HG02884 (cell line): ENCODE measurements around the gene VIM.

Source experiments
- ATAC-seq: cut with Tn5 transposase; IDR thresholded peaks from one replicate; pipeline ENCODE4 v1.9.1; 2021; ENCODE audit warnings: mild to moderate bottlenecking, moderate library complexity; ENCODE audit not compliant: unreplicated experiment

Gene VIM

GRCh38 chr10:17228091-17229015 lies at the start of gene VIM:
Gene VIM, plus strand, starts transcription at chr10:17228241. Its CDS starts 1,182 bp downstream, at chr10:17229423.
- ATAC-seq = peak; percentile 28

DNA sequence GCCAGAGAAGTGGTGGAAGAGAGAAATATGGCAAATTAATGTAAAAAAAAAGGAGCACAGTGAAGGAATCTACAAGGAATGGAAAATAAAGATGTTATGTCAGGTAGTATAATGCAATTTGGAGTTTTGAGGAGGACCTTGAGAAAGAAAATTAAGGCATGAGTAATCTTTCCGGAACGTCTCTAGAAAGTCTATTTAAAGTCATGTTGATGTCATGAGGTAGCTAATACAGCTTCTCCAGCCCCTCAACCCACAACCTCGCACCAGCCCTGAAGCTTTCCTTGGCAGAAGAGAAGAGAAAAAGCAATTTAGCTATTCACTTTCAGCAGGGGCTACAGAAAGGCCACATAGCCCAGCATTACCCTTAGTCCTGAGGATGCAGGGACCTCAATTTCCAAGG lies 49.0 kb upstream of the VIM start:
- ATAC-seq = no peak

DNA sequence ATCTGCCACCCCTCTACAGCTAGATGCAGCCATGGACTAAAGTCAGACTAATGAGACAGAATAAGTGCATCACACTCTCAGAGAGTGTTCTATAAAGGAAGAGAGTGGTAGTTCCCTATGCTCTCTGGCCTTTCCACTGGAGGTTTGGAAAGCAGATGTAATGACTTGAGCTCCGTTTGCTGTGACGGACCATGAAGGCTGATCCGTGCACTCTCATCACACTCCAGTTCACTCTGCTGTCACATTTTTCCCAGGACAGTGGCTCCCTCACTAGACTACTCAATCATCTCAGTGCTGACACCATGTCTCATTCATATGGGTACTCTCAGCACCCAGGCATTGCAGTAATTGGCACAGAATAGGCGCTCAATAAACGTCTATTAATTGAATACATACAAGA lies 46.9 kb upstream of the VIM start:
- no peak for ATAC-seq

- no peak for ATAC-seq
Measured at GRCh38 chr10:17181751-17182150, 46.3 kb upstream of the VIM start.

DNA sequence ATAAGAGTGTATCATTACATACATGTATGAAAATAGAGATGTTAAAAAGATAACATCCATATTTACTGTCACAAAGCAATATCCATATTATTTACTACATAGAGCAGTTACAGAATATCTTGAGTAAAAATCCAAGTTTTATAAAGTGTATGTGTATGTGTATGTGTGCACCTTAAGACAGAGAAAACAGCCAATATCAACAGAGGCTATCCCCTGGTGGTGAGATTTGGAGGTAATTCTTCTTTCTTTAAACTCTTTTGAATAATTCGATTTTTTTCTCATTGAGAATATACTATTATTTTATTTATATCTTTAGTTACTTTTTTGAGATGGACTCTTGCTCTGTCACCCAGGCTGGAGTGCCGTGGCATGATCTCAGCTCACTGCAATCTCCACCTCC lies 44.9 kb upstream of the VIM start:
- ATAC-seq = no peak

DNA sequence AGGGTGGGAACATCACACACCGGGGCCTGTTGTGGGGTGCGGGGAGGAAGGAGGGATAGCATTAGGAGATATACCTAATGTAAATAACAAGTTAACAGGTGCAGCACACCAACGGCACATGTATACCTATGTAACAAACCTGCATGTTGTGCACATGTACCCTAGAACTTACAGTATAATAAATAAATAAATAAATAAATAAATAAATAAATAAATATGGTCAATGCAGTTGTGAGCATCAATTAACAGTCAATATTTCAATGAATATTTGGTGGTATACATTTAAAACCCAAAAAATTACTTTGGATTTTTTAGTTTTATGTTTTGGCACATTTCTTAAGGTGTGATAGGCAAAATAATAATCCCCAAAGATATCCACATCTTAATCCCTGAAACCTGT lies 42.2 kb upstream of the VIM start:
- ATAC-seq = no peak

- no peak for ATAC-seq
Measured at GRCh38 chr10:17188644-17189172, 39.3 kb upstream of the VIM start.

DNA sequence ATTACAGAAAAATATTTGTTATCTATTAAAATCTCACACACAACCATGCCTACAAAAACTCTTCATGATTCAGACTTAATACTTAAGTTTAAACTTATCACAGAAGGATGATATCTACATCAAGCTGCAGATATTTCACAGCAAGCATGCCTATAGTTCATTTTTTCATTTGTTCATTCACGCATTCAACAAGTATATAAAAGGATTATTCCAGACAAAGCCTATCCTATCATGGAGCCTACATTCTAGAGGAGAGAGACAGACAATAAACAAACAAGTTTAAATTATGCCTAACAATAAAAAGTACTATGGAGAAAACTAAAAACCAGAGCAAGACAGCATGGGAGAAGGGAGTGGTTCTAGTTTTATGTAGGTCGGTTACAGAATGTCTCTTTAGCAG lies 37.4 kb upstream of the VIM start:
- ATAC-seq = no peak

DNA sequence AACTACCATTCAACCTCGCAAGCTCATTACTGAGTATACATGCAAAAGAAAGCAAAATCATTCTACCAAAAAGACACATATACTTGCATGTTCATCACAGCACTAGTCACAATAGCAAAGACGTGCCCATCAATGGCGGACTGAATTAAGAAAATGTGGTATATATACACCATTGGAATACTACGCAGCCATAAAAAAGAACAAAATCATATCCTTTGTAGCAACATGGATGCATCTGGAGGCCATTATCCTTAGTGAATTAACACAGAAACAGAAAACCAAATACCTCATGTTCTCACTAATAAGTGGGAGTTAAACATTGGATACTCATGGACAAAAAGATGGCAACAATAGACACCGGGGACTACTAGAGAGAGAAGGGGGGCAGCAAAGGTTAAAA lies 33.0 kb upstream of the VIM start:
- ATAC-seq = no peak

DNA sequence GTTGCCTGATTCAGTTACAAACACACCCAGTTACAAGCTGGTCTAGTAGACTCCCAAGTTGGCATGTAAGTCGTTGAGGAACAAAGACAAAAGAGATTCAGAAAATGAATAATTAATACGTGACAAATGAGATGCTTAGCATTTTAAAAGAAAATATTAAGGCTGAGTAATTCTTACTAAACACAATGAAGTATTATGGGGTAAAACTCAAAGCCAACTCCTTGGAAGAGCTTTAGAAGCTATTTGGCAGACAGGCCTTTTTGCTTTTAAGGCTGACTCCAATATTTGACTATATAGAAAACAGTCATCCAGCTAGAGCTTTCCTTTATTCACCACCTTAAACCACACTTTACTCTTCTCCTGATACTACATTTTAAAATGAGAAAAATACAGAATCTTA lies 32.0 kb upstream of the VIM start:
- no peak for ATAC-seq

DNA sequence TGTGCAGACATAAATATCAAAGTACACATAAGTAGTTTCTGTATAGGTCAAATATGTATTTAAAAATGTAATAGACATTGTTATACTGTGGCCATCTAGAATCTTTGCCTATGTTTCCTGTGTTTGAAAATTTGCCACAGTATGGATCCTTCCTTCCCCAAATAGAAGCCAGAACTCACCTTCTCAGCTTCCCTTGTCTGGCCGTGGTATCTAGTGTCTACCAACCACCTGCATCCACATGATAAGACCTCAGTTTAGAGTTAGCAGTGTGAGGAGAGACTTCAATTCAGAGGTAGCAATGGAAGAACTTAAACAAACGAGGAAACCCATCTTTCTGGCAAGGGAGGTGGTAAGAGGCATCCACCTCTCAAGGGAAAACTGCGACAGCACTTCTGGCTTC lies 31.5 kb upstream of the VIM start:
- no peak for ATAC-seq

GRCh38 chr10:17199351-17199804 lies 28.7 kb upstream of the VIM start:
- no peak for ATAC-seq

DNA sequence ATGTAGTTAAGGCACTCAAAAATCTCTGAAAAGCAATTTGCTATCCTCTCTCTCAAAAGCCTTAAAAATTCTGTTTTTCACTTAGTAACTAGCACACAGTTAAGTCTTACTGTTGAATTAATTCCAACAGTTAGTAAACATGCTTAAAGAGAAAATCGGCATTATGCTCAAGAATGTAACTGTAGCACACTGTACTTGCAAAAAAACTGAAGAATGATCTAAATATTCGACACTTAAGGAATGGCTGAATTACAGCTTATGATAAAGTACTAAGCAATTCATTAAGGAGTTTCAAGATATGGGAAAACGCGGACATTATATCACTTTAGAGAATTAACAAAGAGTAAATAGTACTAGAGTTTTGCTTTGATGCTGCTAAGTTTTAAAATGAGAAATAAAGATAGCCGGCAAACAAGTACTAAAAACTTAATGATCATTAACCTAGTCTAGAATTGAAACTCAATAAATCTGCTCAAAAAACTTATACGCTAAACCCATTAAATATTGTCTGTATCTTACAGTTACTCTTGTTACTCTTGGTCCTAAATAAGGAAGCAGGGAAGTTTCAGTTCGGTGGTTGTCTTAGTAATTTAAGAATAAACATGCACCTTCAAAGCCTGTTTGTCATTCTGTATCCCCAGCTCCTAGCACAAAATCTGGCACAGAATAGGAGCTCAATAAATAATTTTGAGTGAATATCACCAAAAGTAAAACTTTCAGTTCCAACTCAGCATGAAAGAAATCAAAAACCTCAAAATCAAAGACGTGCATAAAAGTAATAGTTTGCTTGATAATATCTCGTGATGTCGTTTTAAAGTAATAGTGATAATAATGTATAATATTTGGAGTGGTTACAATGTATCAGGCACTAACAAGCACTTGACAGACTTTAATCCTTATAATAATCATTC lies 27.8 kb upstream of the VIM start:
- no peak for ATAC-seq

DNA sequence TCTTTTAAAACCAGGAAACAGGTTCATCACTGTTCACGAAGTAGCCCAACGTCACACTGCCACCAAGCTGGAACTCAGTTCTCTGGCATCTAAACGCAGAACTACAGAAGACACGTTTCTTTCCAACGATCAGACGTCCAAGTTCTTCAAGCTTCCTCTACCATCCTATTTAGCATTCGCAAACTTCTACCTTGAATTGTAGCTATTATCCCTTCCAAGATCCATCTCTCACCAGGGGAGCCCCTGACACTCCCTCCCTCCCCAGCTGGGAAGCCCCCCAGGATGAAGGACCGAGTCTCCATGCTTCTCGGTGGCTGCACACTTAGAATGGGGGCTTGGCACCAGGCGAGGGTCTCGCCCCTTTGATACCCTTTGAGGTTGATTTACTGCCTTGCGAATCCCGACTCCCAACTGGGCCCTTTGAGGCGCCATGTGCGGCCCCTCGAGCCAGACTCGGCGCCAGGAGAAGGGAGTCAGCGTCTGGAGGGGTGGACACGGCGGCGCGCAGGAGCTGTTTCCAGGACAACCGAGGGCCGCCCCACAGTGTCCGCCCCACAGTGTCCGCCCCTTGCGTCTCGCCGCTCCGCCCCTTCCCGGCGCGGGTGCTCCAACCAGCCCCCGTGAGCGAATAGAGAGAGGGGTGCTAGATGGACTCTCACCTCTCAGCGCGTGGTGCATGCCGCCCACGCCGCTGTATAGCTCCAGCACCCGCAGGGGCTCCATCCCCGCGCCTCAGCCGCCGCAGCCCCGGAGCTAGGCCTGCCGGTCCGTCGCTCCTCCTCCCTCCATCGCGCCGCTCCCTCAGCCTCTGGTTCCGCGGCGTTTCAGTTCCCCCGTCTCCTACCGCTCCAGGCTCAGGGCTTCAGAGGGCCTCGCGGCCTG lies 26.9 kb upstream of the VIM start, which contains the start of gene TRDMT1:
TSS of gene TRDMT1 (minus strand) at position 761 of the 882 bp plus-strand sequence. CDS start at position 723, 38 bp downstream.
- ATAC-seq = peak; percentile 93

GRCh38 chr10:17201794-17202116 lies 26.3 kb upstream of the VIM start:
- ATAC-seq = no peak

- ATAC-seq = no peak
Measured at GRCh38 chr10:17202506-17202905, 25.5 kb upstream of the VIM start.

DNA sequence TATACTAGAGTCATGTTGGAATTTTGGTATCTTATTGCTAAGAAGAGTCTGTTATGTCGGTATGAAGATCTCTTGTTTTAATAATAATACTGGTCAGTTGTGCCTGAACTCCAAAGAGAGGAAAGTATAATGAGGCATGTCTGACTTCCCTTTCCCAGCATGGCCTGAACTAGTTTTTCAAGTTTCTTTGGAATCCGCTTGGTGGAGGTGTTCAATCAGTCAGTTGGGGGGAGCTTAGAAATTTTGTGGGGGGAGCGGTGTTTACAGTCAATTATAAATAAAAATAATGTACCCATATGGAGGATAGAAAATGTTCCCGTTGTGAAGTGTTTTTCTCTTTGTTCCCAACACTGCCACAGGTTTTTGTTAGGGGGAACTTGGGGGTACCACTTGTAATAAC lies 25.0 kb upstream of the VIM start:
- no peak for ATAC-seq

GRCh38 chr10:17203416-17203815 lies 24.6 kb upstream of the VIM start:
- no peak for ATAC-seq

DNA sequence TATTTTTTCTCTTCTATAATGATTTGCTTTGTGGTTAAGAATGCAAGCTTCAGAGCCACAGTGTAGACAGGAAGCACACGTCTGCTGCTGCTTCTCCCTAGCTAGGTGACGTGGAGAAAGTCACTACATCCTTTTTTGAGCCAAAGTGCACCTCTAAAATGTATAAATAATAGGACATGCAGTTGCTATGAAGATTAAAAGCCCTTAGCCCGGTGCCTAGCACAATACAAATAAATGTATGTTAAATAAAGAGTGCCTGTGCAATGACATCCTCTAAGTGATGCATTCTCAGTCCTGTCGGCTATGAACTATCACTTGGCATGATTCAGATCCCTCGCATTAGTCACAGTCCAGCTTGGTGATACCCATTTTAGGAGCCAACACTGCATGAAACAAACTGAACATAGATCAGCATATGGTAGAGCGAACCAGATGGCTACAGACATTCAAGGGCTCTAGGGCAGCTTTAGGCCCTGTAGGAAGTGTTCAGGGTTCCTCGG lies 21.8 kb upstream of the VIM start:
- ATAC-seq = no peak

GRCh38 chr10:17208476-17208875 lies 19.6 kb upstream of the VIM start:
- no peak for ATAC-seq
